Endothelial cell of umbilical vein (primary cell): ENCODE results near the gene EFCC1. TPM values are rescaled to one million over a fixed set of nuclear protein-coding genes. Genes with fewer than 3 reads are reported as not detected.

ENCODE experiments used
- BruUV-seq: library from RNA; stranded (reverse); fragments of 400-500 nt; replicated peaks from 2 replicates; lab custom pipeline; 2021; lab: Mats Ljungman, UMichigan
- CTCF ChIA-PET: fragments of 300-600, 350-600 bp; sonication (Branson Sonifier 250); formaldehyde crosslinking; loops from one replicate; lab custom pipeline; 2021; ENCODE audit warnings: antibody characterized with exemption, inconsistent platforms; lab: Charles Lee
- POLR2A ChIA-PET: fragments of 300-600, 350-600 bp; sonication (Branson Sonifier 250); formaldehyde crosslinking; loops from one replicate; lab custom pipeline; 2021; ENCODE audit warnings: antibody characterized with exemption, inconsistent platforms; lab: Charles Lee
- DNase-seq: peaks from one replicate; pipeline ENCODE4 v3.0.0-alpha.2; 2011; ENCODE audit warnings: low read depth, low spot score
- FAIRE-seq: peaks from 2 replicates; lab custom pipeline; 2011; peaks lifted over from hg19 to GRCh38; lab: Jason Lieb, UNC
- H2AFZ ChIP-seq: 2 replicates; pipeline ENCODE4 v1.6.0; 2012; ENCODE audit warnings: low read depth, low read length, control low read depth, inconsistent platforms
- H3K27ac ChIP-seq: 2 replicates; pipeline ENCODE4 v1.5.1; 2011; ENCODE audit warnings: low read depth, mild to moderate bottlenecking, control low read depth, low read length, moderate library complexity; ENCODE audit not compliant: insufficient read depth
- H3K27me3 ChIP-seq, 2 experiments: 2 replicates each; pipeline versions ENCODE4 v1.6.0 to v1.6.1; 2011; ENCODE audit warnings: low read length in 2 of 2, mixed read lengths in 1 of 2; ENCODE audit not compliant: control insufficient read depth in 2 of 2, insufficient read depth in 2 of 2
- H3K36me3 ChIP-seq, 2 experiments: 2 replicates in 1 of 2; 3 replicates in 1 of 2; pipeline ENCODE4 v1.5.1; 2011; ENCODE audit warnings: low read length in 2 of 2, mild to moderate bottlenecking in 1 of 2, moderate library complexity in 1 of 2; ENCODE audit not compliant: control insufficient read depth in 2 of 2, insufficient read depth in 2 of 2; ENCODE audit errors: extremely low read depth in 1 of 2
- H3K4me1 ChIP-seq: 3 replicates; pipeline ENCODE4 v1.5.1; 2011; ENCODE audit warnings: mild to moderate bottlenecking, low read length; ENCODE audit not compliant: control insufficient read depth, insufficient read depth; ENCODE audit errors: extremely low read depth
- H3K4me2 ChIP-seq: 2 replicates; pipeline ENCODE4 v1.6.1; 2011; ENCODE audit warnings: low read length, control low read depth, mixed read lengths; ENCODE audit not compliant: insufficient read depth
- H3K4me3 ChIP-seq, 3 experiments: fragments of 200-600 bp in 1 of 3; sonication (generic), shearing (Covaris generic) in 1 of 3; replicated peaks in 1 of 3; 2 replicates each; pipeline ENCODE4 v1.5.1; 2011 to 2016; ENCODE audit warnings: control low read depth in 3 of 3, low read length in 3 of 3, mild to moderate bottlenecking in 2 of 3, inconsistent platforms in 1 of 3, low read depth in 1 of 3, moderate library complexity in 1 of 3; ENCODE audit not compliant: insufficient read depth in 1 of 3
- H3K79me2 ChIP-seq: 2 replicates; pipeline ENCODE4 v1.6.0; 2012; ENCODE audit warnings: low read length, inconsistent platforms; ENCODE audit not compliant: control insufficient read depth, insufficient read depth
- H3K9ac ChIP-seq: replicated peaks from 2 replicates; pipeline ENCODE3; 2011; ENCODE audit warnings: low read length, control low read depth; ENCODE audit not compliant: insufficient read depth; ENCODE audit errors: extremely low read depth
- H3K9me1 ChIP-seq: replicated peaks from 3 replicates; pipeline ENCODE4 v1.6.0; 2011; ENCODE audit warnings: mild to moderate bottlenecking, low read length; ENCODE audit not compliant: control insufficient read depth, insufficient read depth; ENCODE audit errors: extremely low read depth
- H3K9me3 ChIP-seq: replicated peaks from 2 replicates; pipeline ENCODE4 v1.5.1; 2012; ENCODE audit warnings: low read length, inconsistent platforms; ENCODE audit not compliant: control insufficient read depth, insufficient read depth
- H4K20me1 ChIP-seq: replicated peaks from 2 replicates; pipeline ENCODE3; 2011; ENCODE audit warnings: mild to moderate bottlenecking, low read length; ENCODE audit not compliant: control insufficient read depth, insufficient read depth; ENCODE audit errors: extremely low read depth
- EZH2 ChIP-seq: IDR thresholded peaks from 2 replicates; pipeline ENCODE4 v1.6.1; 2012; ENCODE audit warnings: borderline replicate concordance, low read depth, mild to moderate bottlenecking, moderate library complexity, low read length, inconsistent platforms; ENCODE audit not compliant: severe bottlenecking
- FOS ChIP-seq: IDR thresholded peaks from 2 replicates; pipeline ENCODE4 v1.6.1; 2011; ENCODE audit warnings: mild to moderate bottlenecking, low read length, moderate library complexity, borderline replicate concordance; ENCODE audit not compliant: insufficient read depth
- GATA2 ChIP-seq: IDR thresholded peaks from 2 replicates; pipeline ENCODE4 v1.7.0; 2011; ENCODE audit warnings: low read depth, mild to moderate bottlenecking, moderate library complexity, mixed read lengths, low read length; ENCODE audit not compliant: insufficient read length, insufficient read depth
- JUN ChIP-seq: IDR thresholded peaks from 2 replicates; pipeline ENCODE4 v1.6.1; 2011; ENCODE audit warnings: borderline replicate concordance, low read depth; ENCODE audit not compliant: insufficient read length, insufficient read depth
- MYC ChIP-seq: IDR thresholded peaks from one replicate; pipeline ENCODE4 v1.6.1; 2011; ENCODE audit warnings: mild to moderate bottlenecking, low read depth, low read length
- POLR2A ChIP-seq: IDR thresholded peaks from 2 replicates; pipeline ENCODE4 v1.6.1; 2012; ENCODE audit warnings: low read depth, mild to moderate bottlenecking, control low read depth, low read length
- POLR2AphosphoS5 ChIP-seq: IDR thresholded peaks from 2 replicates; pipeline ENCODE4 v1.6.1; 2012; ENCODE audit warnings: low read depth, mild to moderate bottlenecking, control low read depth, low read length, moderate library complexity; ENCODE audit not compliant: insufficient read depth
- dilution Hi-C: fragments of 300-500 bp; cut with MboI; formaldehyde crosslinking; loops from one replicate; pipeline ENCODE4 v1.15.0; 2019; ENCODE audit warnings: low sequenced_read_pairs; ENCODE audit not compliant: extremely low pct_ligation_motif_present
- intact Hi-C: fragments of 100-400 bp; cut with micrococcal nuclease; formaldehyde crosslinking; loops from one replicate; pipeline ENCODE4 v1.10.0; 2022
- polyA plus RNA-seq, 4 experiments: library from polyadenylated mRNA; depleted of rRNA in 3 of 4; stranded (reverse) in 3 of 4; unstranded in 1 of 4; fragments of >200 nt; gene quantifications; 2 replicates each; pipeline versions ENCODE4 v1.2.1 to v1.2.3, GENCODE V29; 2011 to 2012; ENCODE audit warnings: missing spikeins in 1 of 4
- total RNA-seq: library from RNA; stranded (reverse); gene quantifications from 2 replicates; pipeline ENCODE4 v1.2.3, GENCODE V29; 2021
- TF ChIP-seq, protein P1 (sequence below), 2 donors: IDR thresholded peaks; 1 replicate in 1 of 2; 2 replicates in 1 of 2; pipeline ENCODE4 v1.5.1; 2011; ENCODE audit warnings: low read length in 2 of 2, mild to moderate bottlenecking in 2 of 2, moderate library complexity in 2 of 2, control low read depth in 1 of 2, inconsistent platforms in 1 of 2, low read depth in 1 of 2; ENCODE audit not compliant: insufficient read depth in 1 of 2; ENCODE audit errors: extremely low read depth in 1 of 2
- TF ChIP-seq, protein P2 (sequence below): IDR thresholded peaks from 2 replicates; pipeline ENCODE4 v1.6.1; 2011; ENCODE audit not compliant: insufficient read depth, insufficient read length

The EFCC1 gene
- total and polyA plus RNA-seq, 2 donors (not counting 3 experiments of a cell fraction or from before 2014, with no cell fraction given) = 0.73 to 1.3 TPM

DNA sequence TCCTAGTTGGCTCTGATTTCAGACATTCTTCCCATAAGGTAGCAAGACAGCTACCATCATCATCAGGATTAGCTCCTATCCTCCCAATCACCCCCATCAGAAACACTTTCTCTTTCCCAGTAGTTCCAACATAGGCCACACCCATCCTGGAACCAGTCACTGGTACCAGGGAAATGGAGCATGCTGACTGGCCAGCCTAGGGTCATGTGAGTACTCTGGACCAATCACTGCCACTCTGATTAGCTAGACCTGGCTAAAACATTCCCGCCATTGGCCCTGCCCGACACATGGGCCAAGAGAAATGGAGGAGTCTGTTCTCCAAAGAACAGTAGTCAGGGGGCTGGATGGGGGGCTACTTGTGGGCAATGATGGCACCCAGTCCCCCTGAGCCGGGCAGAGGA lies 12.4 kb downstream of the EFCC1 start:
- FAIRE-seq = no peak
- ChIA-PET POLR2A (no interaction called here), CTCF (interaction anchor here (1.3 to 4.7 kb wide), 4 partner anchors 9 to 43 kb away, joined by 4 to 49 read pairs (median 16); no protein-coding TSS in a partner anchor)
- no peak overlapping the region for H3K27ac ChIP-seq
- DNase-seq = no peak
- no peaks in the 10 kb centered on the region for H3K36me3 ChIP-seq
- BruUV-seq = no TSS peak
- no peak overlapping the region for H3K9ac ChIP-seq
- H3K4me3 ChIP-seq = no peak overlapping the region
- H3K27me3 ChIP-seq = no peaks in the 10 kb centered on the region
- no peaks in the 10 kb centered on the region for H3K9me3 ChIP-seq
- no peaks in the 10 kb centered on the region for H3K79me2 ChIP-seq
- TF ChIP-seq GATA2 (no peak), POLR2A (no peak), POLR2AphosphoS5 (no peak), EZH2 (no peak), MYC (no peak), FOS (no peak), JUN (no peak)
- TF ChIP-seq, protein P1, sequence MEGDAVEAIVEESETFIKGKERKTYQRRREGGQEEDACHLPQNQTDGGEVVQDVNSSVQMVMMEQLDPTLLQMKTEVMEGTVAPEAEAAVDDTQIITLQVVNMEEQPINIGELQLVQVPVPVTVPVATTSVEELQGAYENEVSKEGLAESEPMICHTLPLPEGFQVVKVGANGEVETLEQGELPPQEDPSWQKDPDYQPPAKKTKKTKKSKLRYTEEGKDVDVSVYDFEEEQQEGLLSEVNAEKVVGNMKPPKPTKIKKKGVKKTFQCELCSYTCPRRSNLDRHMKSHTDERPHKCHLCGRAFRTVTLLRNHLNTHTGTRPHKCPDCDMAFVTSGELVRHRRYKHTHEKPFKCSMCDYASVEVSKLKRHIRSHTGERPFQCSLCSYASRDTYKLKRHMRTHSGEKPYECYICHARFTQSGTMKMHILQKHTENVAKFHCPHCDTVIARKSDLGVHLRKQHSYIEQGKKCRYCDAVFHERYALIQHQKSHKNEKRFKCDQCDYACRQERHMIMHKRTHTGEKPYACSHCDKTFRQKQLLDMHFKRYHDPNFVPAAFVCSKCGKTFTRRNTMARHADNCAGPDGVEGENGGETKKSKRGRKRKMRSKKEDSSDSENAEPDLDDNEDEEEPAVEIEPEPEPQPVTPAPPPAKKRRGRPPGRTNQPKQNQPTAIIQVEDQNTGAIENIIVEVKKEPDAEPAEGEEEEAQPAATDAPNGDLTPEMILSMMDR (IDR thresholded peaks at IDR 0.05; ENCODE audit: extremely low read depth in 1 of 2, insufficient read depth in 1 of 2, low read depth in 1 of 2, low read length in 2 of 2) = no peak
- TF ChIP-seq, protein P2, sequence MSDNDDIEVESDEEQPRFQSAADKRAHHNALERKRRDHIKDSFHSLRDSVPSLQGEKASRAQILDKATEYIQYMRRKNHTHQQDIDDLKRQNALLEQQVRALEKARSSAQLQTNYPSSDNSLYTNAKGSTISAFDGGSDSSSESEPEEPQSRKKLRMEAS = no peak
- intact Hi-C loops = no loop called here
- H3K9me1 ChIP-seq = no peaks in the 10 kb centered on the region
- H3K4me2 ChIP-seq = no peak overlapping the region
- H2AFZ ChIP-seq = no peak overlapping the region
- peaks cover 33% of the 10 kb centered on the region for H3K4me1 ChIP-seq
- no peaks in the 10 kb centered on the region for H4K20me1 ChIP-seq
- dilution Hi-C loops = no loop called here
